ENCODE data around the gene LST1.
"Not testable (repeated sequence)": the region's sequence is repeated elsewhere in the genome, so short reads cannot be mapped to it uniquely, and the experiment has no call there.

Gene LST1

GRCh38 chr6:31580438-31580740, 5.7 kb upstream of the LST1 start:
- no peak for DNase-seq (ENCODE audit: low read depth in 2 of 2, low spot score in 1 of 2)

- DNase-seq (ENCODE audit: low read depth in 2 of 2, low spot score in 1 of 2): peak; percentile 74 to 79
Measured at GRCh38 chr6:31580807-31581433, 5.2 kb upstream of the LST1 start.

GRCh38 chr6:31581434-31582229, 4.4 kb upstream of the LST1 start:
- no peak for DNase-seq (ENCODE audit: low read depth in 2 of 2, low spot score in 1 of 2)

GRCh38 chr6:31582230-31582643, 3.8 kb upstream of the LST1 start, which contains the start of gene LTB:
LTB (minus strand) TSS chr6:31582424; CDS start chr6:31582417, 7 bp downstream.
- DNase-seq (ENCODE audit: low read depth in 2 of 2, low spot score in 1 of 2): no peak

- DNase-seq (ENCODE audit: low read depth in 2 of 2, low spot score in 1 of 2): no peak
Measured at GRCh38 chr6:31585491-31585890, 586 bp upstream of the LST1 start.

- no peak for DNase-seq (ENCODE audit: low read depth in 2 of 2, low spot score in 1 of 2)
Measured at GRCh38 chr6:31586599-31587281, 663 bp downstream of the LST1 start.

DNA sequence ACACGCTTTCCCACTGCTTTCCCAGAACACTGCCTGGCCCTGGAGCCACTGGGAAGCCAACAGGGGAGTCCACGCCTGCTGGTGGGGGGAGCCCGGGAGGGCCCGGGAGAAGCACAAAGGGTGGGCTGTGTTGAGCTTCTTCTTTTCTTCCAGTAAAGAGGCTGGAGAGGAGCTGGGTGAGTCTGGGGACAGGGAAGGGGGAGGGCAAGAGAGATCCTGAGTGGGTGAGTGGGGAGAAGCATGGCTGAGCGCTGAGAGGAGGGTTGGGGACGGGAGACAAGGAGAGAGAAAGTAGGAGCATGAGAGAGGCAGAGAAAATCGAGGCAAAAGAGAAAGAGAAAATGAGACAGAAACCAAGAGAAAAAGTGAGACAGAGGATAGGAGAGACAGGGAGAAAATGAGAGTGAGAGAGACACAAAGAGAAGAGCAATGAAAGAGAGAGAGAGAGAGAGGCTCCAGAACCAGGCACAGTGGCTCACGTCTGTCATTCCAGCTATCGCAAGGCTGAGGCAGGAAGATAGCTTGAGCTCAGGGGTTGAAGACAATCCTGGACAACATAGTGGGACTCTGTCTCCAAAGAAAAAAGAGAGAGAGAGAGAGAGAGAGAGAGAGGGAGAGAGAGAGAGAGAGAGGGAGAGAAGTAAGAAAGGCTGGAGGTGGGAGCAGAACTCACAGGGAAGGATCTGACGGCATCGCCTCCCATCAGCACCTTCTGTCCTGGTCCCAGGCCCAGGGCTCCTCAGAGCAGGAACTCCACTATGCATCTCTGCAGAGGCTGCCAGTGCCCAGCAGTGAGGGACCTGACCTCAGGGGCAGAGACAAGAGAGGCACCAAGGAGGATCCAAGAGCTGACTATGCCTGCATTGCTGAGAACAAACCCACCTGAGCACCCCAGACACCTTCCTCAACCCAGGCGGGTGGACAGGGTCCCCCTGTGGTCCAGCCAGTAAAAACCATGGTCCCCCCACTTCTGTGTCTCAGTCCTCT, 2.0 kb downstream of the LST1 start:
- DNase-seq (ENCODE audit: low read depth in 2 of 2, low spot score in 1 of 2): no peak

DNA sequence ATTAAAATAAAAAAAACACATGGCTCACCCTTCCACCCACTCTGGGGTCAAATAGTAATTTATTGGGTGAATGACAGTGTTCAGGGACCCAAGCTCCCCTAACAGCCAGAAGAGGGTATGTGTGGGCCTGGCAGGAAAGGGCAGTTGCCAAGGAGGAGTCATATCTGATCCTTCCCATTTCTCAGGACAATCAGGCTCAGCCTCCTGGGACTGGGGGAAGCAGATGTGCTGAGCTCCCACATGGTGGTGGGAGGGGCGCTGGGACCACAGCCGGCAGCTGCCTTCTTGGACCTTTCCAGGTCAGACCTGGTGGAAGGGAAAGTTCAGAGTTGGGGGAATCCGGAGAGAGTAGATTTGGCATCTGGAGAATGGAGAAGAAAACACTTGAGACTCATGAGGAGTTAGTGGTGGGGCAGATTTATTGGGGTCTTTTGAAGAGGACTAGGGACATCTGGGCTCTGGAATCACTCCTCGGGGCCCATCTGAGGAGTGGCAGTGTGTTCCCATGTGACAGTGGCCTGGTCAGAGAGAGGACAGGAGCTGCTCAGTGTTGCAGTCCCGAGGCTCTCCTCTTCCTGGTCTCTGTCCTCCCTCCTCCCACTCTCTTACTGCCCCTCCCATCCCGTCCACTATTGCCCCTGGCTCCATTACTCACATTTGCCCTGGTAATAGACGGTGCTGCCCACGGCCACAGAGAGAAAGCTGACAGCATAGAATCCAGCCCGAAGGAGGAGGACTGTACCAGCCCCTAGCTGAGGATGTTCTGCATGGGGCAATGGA, 3.0 kb downstream of the LST1 start:
- DNase-seq (ENCODE audit: low read depth in 2 of 2, low spot score in 1 of 2): no peak

GRCh38 chr6:31590691-31591090, 4.6 kb downstream of the LST1 start:
- not testable (repeated sequence) for DNase-seq (ENCODE audit: low read depth in 2 of 2, low spot score in 1 of 2)

GRCh38 chr6:31592396-31592771, 6.3 kb downstream of the LST1 start:
- DNase-seq (ENCODE audit: low read depth in 2 of 2, low spot score in 1 of 2): no peak

GRCh38 chr6:31597006-31597405, 10.9 kb downstream of the LST1 start:
- no peak for DNase-seq (ENCODE audit: low read depth in 2 of 2, low spot score in 1 of 2)

GRCh38 chr6:31607317-31607716, 21.2 kb downstream of the LST1 start:
- no peak for DNase-seq (ENCODE audit: low read depth in 2 of 2, low spot score in 1 of 2)

DNA sequence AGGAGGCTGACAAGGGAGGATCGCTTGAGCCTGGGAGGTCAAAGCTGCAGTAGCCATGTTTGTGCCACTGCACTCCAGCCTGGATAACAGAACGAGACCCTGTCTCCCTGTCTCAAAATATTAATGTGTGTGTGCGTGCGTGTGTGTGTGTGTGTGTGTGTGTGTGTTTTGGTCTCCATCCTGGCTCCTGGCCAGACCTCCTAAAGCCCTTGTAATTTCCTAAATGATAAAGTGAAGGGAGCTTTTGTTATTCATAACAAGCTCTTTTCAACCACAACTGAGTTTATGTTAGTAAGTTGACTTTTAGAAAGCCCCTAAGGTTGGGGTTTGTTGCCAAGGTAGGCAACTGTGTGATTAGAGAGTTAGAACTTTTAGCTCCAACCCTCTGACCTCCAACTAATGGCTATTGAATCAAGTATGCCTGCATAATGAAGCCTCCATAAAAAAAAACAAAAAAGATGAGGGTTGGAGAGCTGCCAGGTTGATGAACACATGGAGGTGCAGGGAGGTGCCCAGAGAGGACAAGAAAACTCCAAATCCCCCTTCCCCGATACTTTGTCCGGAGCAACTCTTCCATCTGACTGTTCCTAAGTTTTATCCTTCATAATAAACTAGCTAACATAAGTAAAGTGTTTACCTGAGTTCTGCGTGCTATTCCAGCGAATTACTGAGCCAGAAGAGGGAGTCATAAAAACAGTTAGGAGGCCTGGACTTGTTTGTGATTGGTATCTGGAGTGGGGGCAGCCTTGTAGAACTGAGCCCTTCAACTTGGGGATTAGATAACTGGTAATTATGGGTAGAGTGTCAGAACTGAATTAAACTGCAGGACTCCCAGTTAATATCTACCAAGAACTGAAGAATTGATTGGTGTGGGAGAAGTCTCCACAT, 23.7 kb downstream of the LST1 start:
- no peak for DNase-seq (ENCODE audit: low read depth in 2 of 2, low spot score in 1 of 2)

DNA sequence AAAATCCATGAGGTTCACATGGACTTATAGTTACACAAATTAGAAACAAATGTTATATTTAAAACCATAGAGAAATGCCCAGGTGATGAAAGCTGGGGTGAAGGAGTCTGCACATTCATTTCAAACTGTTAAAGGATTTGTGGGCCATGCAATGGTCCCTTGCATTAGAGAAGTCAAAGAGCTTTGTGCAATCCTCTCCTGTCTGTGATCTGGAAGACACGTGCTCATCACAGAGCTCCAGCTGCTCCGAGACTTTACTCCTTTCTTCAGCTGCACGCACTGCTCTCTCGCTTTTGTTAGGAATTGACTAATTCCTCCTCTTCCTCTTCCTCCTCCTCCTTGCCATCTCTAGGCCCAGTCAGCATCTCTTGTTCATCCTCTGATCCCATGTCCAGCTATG, 24.9 kb downstream of the LST1 start:
- DNase-seq (ENCODE audit: low read depth in 2 of 2, low spot score in 1 of 2): no peak

- DNase-seq (ENCODE audit: low read depth in 2 of 2, low spot score in 1 of 2): no peak
Measured at GRCh38 chr6:31614075-31614619, 28.1 kb downstream of the LST1 start.

DNA sequence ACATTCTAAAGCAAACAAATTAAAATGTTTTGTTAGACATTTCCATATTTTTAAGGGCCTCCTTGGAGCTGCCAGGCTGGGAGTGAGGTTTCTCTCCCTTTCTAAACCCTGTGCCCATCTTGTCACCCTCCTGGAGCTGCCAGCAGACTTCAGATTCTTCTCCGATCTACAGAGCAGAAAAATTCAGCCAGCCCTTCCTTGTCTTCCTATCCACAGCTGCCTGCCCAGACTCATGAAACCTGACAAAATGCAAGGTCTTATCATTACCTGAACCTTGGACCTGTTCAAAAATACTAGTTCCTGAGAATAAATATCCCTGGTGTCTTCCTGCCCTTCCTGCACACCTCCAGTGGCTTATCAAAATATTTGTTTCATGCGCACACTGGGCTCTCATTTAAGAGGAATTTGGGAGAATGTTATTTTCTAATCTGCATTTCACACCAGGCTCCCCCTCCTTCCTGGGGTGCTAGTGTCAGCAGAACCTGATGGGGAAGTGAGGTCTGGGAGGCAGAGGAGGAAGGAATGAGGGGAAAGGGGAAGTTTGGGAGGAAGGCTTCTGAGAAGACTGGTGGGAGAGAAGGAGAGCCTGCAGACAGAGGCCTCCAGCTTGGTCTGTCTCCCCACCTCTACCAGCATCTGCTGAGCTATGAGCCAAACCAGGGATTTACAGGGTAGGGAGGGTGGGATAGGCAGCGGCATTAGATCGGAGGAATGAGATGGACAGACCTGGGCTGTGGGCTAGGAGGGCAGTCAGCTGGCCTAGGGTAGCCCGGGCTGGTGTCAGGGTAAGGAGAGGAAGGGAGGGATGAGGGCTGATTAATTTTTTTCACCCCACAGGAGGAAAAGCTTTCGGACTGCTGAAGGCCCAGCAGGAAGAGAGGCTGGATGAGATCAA, 28.9 kb downstream of the LST1 start, which contains the start of gene AIF1:
AIF1 (plus strand) TSS at position 551 of the 895 bp plus-strand sequence; CDS start at position 647, 96 bp downstream.
- DNase-seq (ENCODE audit: low read depth in 2 of 2, low spot score in 1 of 2): no peak

- DNase-seq (ENCODE audit: low read depth in 2 of 2, low spot score in 1 of 2): no peak
Measured at GRCh38 chr6:31615748-31616147, 29.7 kb downstream of the LST1 start.

DNA sequence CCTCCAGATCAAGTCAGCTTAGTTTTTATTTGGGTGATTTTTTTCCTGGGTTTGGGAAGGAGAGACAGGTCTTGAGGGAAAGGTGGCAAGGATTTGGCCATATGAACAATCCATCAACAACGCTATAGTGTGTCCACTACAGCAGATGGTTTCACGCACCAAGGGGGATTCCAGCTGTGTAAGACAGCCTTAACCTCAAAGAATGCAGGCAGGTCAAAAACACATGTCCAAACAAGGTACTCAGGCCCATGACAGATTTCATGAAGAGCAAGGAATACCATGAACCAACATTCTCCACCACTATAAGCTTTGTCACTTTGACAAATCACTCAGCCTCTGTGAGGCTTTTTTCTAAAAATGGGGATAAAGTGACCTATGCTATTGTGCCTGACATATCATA, 30.9 kb downstream of the LST1 start:
- DNase-seq (ENCODE audit: low read depth in 2 of 2, low spot score in 1 of 2): no peak

All from stimulated activated CD8-positive, alpha-beta memory T cell treated with anti-CD3 and anti-CD28 coated beads, Interleukin-4, amount 100 ng/mL, for 4 hours (primary cell).